ENCODE results near the gene CES2.

The CES2 gene

GRCh38 chr16:66902648-66903543 lies 32.4 kb upstream of the CES2 start:
- DNase-seq, result no peak

GRCh38 chr16:66903544-66904427 lies 31.5 kb upstream of the CES2 start:
- no peak for DNase-seq

GRCh38 chr16:66904428-66904845 lies 30.9 kb upstream of the CES2 start:
- no peak for DNase-seq

GRCh38 chr16:66904846-66905632 lies 30.3 kb upstream of the CES2 start:
- DNase-seq, result no peak

GRCh38 chr16:66905633-66906539 lies 29.4 kb upstream of the CES2 start:
- DNase-seq, result no peak

- DNase-seq, result no peak
Measured at GRCh38 chr16:66906916-66907836, 28.1 kb upstream of the CES2 start.

GRCh38 chr16:66908116-66908515 lies 27.2 kb upstream of the CES2 start:
- no peak for DNase-seq

- no peak for DNase-seq
Measured at GRCh38 chr16:66908762-66909559, 26.4 kb upstream of the CES2 start.

- no peak for DNase-seq
Measured at GRCh38 chr16:66910175-66910940, 25.0 kb upstream of the CES2 start.

GRCh38 chr16:66911112-66911511 lies 24.2 kb upstream of the CES2 start:
- no peak for DNase-seq

- DNase-seq, result no peak
Measured at GRCh38 chr16:66911801-66912200, 23.5 kb upstream of the CES2 start.

GRCh38 chr16:66913081-66913480 lies 22.2 kb upstream of the CES2 start:
- no peak for DNase-seq

GRCh38 chr16:66913711-66914110 lies 21.6 kb upstream of the CES2 start:
- DNase-seq, result no peak

- DNase-seq, result no peak
Measured at GRCh38 chr16:66914541-66914940, 20.8 kb upstream of the CES2 start.

GRCh38 chr16:66915041-66915440 lies 20.3 kb upstream of the CES2 start:
- no peak for DNase-seq

- DNase-seq, result no peak
Measured at GRCh38 chr16:66916518-66916917, 18.8 kb upstream of the CES2 start.

- DNase-seq, result no peak
Measured at GRCh38 chr16:66917741-66918140, 17.6 kb upstream of the CES2 start.

- no peak for DNase-seq
Measured at GRCh38 chr16:66918355-66918754, 17.0 kb upstream of the CES2 start.
